Dermis blood vessel endothelial cell (primary cell): ENCODE measurements around the gene ZNF681. TPM values are rescaled to one million over a fixed set of nuclear protein-coding genes. Genes with fewer than 3 reads are reported as not detected.

Experiments
- total RNA-seq: library from RNA; depleted of rRNA; stranded (reverse); fragments of >200 nt; gene quantifications from 2 replicates; pipeline ENCODE4 v1.2.3, GENCODE V29; 2014

The ZNF681 gene
- total RNA-seq, 1 donor from 2014 or later = 1.4 TPM

Other genes with a start within 250 kb of the ZNF681 start
- gene ZNF675, start 71.7 kb downstream of the ZNF681 start, total RNA-seq = 13.3 and 14.0 TPM in 2 replicates
- gene ZNF726, start 156.0 kb upstream of the ZNF681 start, total RNA-seq = 6.1 and 7.8 TPM in 2 replicates